Left lung (tissue), 10 donors: ENCODE results near the gene ZNF536. TPM values are rescaled to one million over a fixed set of nuclear protein-coding genes. Genes with fewer than 3 reads are reported as not detected.

ENCODE experiments used
- ATAC-seq: fragments of 200-7000 bp; cut with Tn5 transposase; one replicate; pipeline ENCODE4 v1.9.1; 2020; ENCODE audit warnings: moderate library complexity
- DNase-seq, 4 donors: peaks; one replicate each; pipeline ENCODE4 v3.0.0-alpha.2; 2013 to 2020
- H3K27ac ChIP-seq, 2 donors: fragments of 200-600 bp; sonication (generic) in 1 of 2; one replicate each; pipeline versions ENCODE4 v1.5.0 to v1.8.0; 2020 to 2021
- H3K27me3 ChIP-seq, 2 donors: fragments of 200-600 bp; sonication (generic) in 1 of 2; one replicate each; pipeline versions ENCODE4 v1.5.0 to v1.8.0; 2020 to 2021
- H3K36me3 ChIP-seq, 2 donors: fragments of 200-600 bp; sonication (generic) in 1 of 2; one replicate each; pipeline versions ENCODE4 v1.5.0 to v1.8.0; 2020 to 2021
- H3K4me1 ChIP-seq, 2 donors: fragments of 200-600 bp; one replicate each; pipeline ENCODE4 v1.8.0; 2021
- H3K4me3 ChIP-seq, 2 donors: fragments of 200-600 bp; sonication (generic) in 1 of 2; one replicate each; pipeline versions ENCODE4 v1.5.0 to v1.8.0; 2020 to 2021; ENCODE audit warnings: mild to moderate bottlenecking in 1 of 2
- H3K9me3 ChIP-seq, 2 donors: fragments of 200-600 bp; sonication (generic) in 1 of 2; one replicate each; pipeline versions ENCODE4 v1.5.0 to v1.8.0; 2020 to 2021
- intact Hi-C, 2 donors: fragments of 100-400 bp; cut with DNase I; formaldehyde crosslinking; loops; one replicate each; pipeline versions ENCODE4 v1.11.2 to v1.14.2; 2022
- polyA plus RNA-seq, 6 donors: library from polyadenylated mRNA; unstranded; fragments of 120-200 nt; gene quantifications; one replicate each; pipeline ENCODE4 v1.2.1, GENCODE V29; 2013; ENCODE audit not compliant: insufficient read length in 6 of 6
- total RNA-seq, 2 donors: library from RNA; stranded (reverse); fragmentation: NEBNext Ultra II Directional; extraction: Animal tissue kit (Norgen Biotek cat#: 25700); gene quantifications; one replicate each; pipeline ENCODE4 v1.2.1, GENCODE V29; 2021
- TF ChIP-seq, protein P1 (sequence below), 2 donors: fragments of 200-600 bp; sonication (generic) in 1 of 2; IDR thresholded peaks; one replicate each; pipeline versions ENCODE4 v1.5.0 to v1.8.0; 2021; ENCODE audit warnings: antibody characterized with exemption in 2 of 2
- donor health status: DM: no; HTN: yes; CAD: no.
- donor health status: DM: no; HTN: no; CAD: no.

ZNF536 gene
- total and polyA plus RNA-seq, 8 donors = 0.50 to 6.5 (median 3.6) TPM

GRCh38 chr19:30369833-30370232 is 2.4 kb upstream of the ZNF536 start:
- Histone ChIP-seq H3K9me3 (no peaks in the 10 kb centered on the region), H3K27me3 (peaks cover 15 to 40% of the 10 kb centered on the region in 2 donors), H3K4me1 (no peaks in the 10 kb centered on the region), H3K27ac (no peak overlapping the region), H3K4me3 (no peak overlapping the region), H3K36me3 (no peaks in the 10 kb centered on the region)
- intact Hi-C loops = no loop called here
- TF ChIP-seq, protein P1, sequence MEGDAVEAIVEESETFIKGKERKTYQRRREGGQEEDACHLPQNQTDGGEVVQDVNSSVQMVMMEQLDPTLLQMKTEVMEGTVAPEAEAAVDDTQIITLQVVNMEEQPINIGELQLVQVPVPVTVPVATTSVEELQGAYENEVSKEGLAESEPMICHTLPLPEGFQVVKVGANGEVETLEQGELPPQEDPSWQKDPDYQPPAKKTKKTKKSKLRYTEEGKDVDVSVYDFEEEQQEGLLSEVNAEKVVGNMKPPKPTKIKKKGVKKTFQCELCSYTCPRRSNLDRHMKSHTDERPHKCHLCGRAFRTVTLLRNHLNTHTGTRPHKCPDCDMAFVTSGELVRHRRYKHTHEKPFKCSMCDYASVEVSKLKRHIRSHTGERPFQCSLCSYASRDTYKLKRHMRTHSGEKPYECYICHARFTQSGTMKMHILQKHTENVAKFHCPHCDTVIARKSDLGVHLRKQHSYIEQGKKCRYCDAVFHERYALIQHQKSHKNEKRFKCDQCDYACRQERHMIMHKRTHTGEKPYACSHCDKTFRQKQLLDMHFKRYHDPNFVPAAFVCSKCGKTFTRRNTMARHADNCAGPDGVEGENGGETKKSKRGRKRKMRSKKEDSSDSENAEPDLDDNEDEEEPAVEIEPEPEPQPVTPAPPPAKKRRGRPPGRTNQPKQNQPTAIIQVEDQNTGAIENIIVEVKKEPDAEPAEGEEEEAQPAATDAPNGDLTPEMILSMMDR (IDR thresholded peaks at IDR 0.05) = no peak
- DNase-seq (no peak), ATAC-seq (no peak)

- Histone ChIP-seq H3K27ac (no peak overlapping the region), H3K36me3 (no peaks in the 10 kb centered on the region), H3K4me1 (no peaks in the 10 kb centered on the region), H3K4me3 (no peak overlapping the region), H3K27me3 (peaks cover 23 to 55% of the 10 kb centered on the region in 2 donors), H3K9me3 (no peaks in the 10 kb centered on the region)
- TF ChIP-seq, protein P1 (IDR thresholded peaks at IDR 0.05) = no peak
- DNase-seq (no peak), ATAC-seq (no peak)
- intact Hi-C loops = no loop called here
These were observed 885 bp upstream of the ZNF536 start for GRCh38 chr19:30371161-30371836.

GRCh38 chr19:30373593-30373992 is 1.4 kb downstream of the ZNF536 start:
- Histone ChIP-seq H3K9me3 (no peaks in the 10 kb centered on the region), H3K36me3 (no peaks in the 10 kb centered on the region), H3K27me3 (peaks cover 23 to 66% of the 10 kb centered on the region in 2 donors), H3K4me3 (no peak overlapping the region), H3K27ac (no peak overlapping the region), H3K4me1 (no peaks in the 10 kb centered on the region)
- TF ChIP-seq, protein P1 (IDR thresholded peaks at IDR 0.05) = no peak
- ATAC-seq (no peak), DNase-seq (no peak)
- intact Hi-C loops = no loop called here

- TF ChIP-seq, protein P1 (IDR thresholded peaks at IDR 0.05) = no peak
- no peak for ATAC-seq
- no peak overlapping the region for H3K4me3 ChIP-seq
- intact Hi-C loops = no loop called here
- H3K36me3 ChIP-seq = no peaks in the 10 kb centered on the region
- no peaks in the 10 kb centered on the region for H3K9me3 ChIP-seq
- H3K27me3 ChIP-seq = peaks cover 23 to 64% of the 10 kb centered on the region in 2 donors
- H3K27ac ChIP-seq = no peak overlapping the region
- no peaks in the 10 kb centered on the region for H3K4me1 ChIP-seq
- no peak for DNase-seq
These were observed 2.3 kb downstream of the ZNF536 start for GRCh38 chr19:30374539-30374864.

GRCh38 chr19:30374865-30375552 is 2.8 kb downstream of the ZNF536 start:
- TF ChIP-seq, protein P1 (IDR thresholded peaks at IDR 0.05) = no peak
- Histone ChIP-seq H3K36me3 (no peaks in the 10 kb centered on the region), H3K27me3 (peaks cover 23 to 64% of the 10 kb centered on the region in 2 donors), H3K4me3 (no peak overlapping the region), H3K27ac (no peak overlapping the region), H3K4me1 (no peaks in the 10 kb centered on the region), H3K9me3 (no peaks in the 10 kb centered on the region)
- ATAC-seq = no peak
- intact Hi-C loops = no loop called here
- DNase-seq = no peak
